Activated CD8-positive, alpha-beta memory T cell treated with anti-CD3 and anti-CD28 coated beads for 48 hours (primary cell): ENCODE measurements around the gene KLHDC10.
"Not testable (repeated sequence)": the region's sequence is repeated elsewhere in the genome, so short reads cannot be mapped to it uniquely, and the experiment has no call there.

ENCODE experiments used
- DNase-seq, 3 experiments: peaks; one replicate each; pipeline ENCODE4 v3.0.0-alpha.2; 2020; ENCODE audit warnings: low read depth in 2 of 3, low spot score in 2 of 3

KLHDC10 gene

GRCh38 chr7:130069978-130070860 lies at the start of gene KLHDC10:
Gene KLHDC10 (plus strand): TSS chr7:130070534. CDS start chr7:130070644, 110 bp downstream.
- peak; percentile 80 to 83 (median 82) for DNase-seq

GRCh38 chr7:130021105-130021834 lies 49.1 kb upstream of the KLHDC10 start:
- DNase-seq, result no peak

GRCh38 chr7:130022115-130022514 lies 48.2 kb upstream of the KLHDC10 start:
- DNase-seq, result no peak

GRCh38 chr7:130022623-130023175 lies 47.6 kb upstream of the KLHDC10 start:
- no peak for DNase-seq

- DNase-seq, result no peak
Measured at GRCh38 chr7:130024390-130024789, 45.9 kb upstream of the KLHDC10 start.

- no peak for DNase-seq
Measured at GRCh38 chr7:130032698-130033097, 37.6 kb upstream of the KLHDC10 start.

GRCh38 chr7:130037703-130038102 lies 32.6 kb upstream of the KLHDC10 start:
- DNase-seq, result no peak

- DNase-seq, result no peak
Measured at GRCh38 chr7:130040576-130040975, 29.8 kb upstream of the KLHDC10 start.

GRCh38 chr7:130047831-130048230 lies 22.5 kb upstream of the KLHDC10 start:
- no peak for DNase-seq

GRCh38 chr7:130048906-130049305 lies 21.4 kb upstream of the KLHDC10 start:
- DNase-seq, result no peak

- DNase-seq, result not testable (repeated sequence)
Measured at GRCh38 chr7:130052250-130052649, 18.1 kb upstream of the KLHDC10 start.

GRCh38 chr7:130055198-130055597 lies 15.1 kb upstream of the KLHDC10 start:
- DNase-seq, result not testable (repeated sequence)

- DNase-seq, result no peak
Measured at GRCh38 chr7:130062246-130062645, 8.1 kb upstream of the KLHDC10 start.

- peak; percentile 33 to 89 (median 78) for DNase-seq
Measured at GRCh38 chr7:130063036-130063435, 7.3 kb upstream of the KLHDC10 start.

GRCh38 chr7:130064580-130064926 lies 5.8 kb upstream of the KLHDC10 start:
- not testable (repeated sequence) for DNase-seq

- no peak for DNase-seq
Measured at GRCh38 chr7:130065500-130066152, 4.7 kb upstream of the KLHDC10 start.

GRCh38 chr7:130069179-130069977 lies 956 bp upstream of the KLHDC10 start:
- no peak for DNase-seq

GRCh38 chr7:130070861-130071622 lies 708 bp downstream of the KLHDC10 start:
- no peak for DNase-seq

GRCh38 chr7:130071701-130072622 lies 1.6 kb downstream of the KLHDC10 start:
- no peak for DNase-seq
